COLO829 (cell line): ENCODE results near the gene GPR153.
A peak's percentile ranks its signal among the peaks of the same experiment; 100 is the strongest.
"Not testable (repeated sequence)": the region's sequence is repeated elsewhere in the genome, so short reads cannot be mapped to it uniquely, and the experiment has no call there.

Source experiments
- DNase-seq: peaks from one replicate; pipeline ENCODE4 v3.0.0; 2012; ENCODE audit warnings: low spot score

The GPR153 gene

DNA sequence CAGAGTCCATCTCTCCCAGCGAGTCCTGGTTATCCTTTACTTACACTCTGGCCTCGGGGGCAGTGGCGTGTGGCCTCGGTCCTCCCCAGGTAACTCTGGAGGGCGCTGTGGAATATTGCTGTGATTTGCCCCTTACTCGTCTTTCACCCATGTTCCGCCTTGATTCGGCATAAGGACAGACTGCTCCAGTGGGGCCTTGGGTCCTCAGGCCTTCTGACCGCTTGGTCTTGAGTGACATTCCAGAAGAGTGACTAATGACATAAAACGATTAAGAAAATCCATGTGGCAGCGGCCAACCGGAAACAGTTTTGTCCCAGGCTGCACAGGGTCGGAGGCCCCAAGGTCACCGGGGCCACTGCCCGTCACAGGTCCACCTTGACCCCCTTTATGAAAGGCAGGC, 36.2 kb downstream of the GPR153 start:
- no peak for DNase-seq

DNA sequence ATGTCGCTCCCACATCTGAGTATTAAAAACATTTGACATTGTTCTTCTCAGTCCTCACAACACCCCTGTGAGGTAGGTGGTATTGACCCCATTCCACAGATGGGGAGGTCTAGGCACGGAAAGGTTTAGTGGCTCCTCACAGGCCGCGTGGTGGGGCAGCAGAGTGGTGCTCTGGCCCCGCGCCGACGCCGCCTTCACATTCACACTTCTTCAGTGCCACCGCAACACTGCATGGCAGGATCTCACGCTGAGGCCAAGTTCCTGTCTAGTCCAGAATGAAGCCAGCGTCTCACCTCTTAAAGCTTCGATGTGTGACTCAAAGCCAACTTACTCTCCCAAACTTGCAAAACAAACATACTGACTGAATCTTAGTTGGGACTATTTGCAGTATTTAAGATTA, 37.3 kb downstream of the GPR153 start:
- no peak for DNase-seq

DNA sequence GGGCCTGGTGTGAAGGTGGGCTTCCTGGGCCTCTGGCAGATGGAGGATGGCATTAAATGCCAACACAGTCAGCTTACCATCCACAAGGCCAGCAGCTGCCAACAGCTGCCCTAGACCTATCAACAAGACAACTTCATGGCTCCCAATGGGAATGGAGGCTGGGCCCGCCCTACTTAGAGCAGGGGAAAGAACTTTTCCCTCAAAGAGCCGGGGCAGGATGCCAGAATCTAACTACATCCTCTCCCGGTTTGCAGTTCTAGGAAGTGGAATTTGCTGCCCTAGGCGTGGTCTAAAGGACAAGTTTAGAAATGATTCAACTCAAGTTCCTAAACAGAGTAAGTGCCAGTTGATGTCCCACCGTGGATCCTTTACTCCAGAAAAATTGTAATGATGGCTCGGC, 38.3 kb downstream of the GPR153 start:
- no peak for DNase-seq

DNA sequence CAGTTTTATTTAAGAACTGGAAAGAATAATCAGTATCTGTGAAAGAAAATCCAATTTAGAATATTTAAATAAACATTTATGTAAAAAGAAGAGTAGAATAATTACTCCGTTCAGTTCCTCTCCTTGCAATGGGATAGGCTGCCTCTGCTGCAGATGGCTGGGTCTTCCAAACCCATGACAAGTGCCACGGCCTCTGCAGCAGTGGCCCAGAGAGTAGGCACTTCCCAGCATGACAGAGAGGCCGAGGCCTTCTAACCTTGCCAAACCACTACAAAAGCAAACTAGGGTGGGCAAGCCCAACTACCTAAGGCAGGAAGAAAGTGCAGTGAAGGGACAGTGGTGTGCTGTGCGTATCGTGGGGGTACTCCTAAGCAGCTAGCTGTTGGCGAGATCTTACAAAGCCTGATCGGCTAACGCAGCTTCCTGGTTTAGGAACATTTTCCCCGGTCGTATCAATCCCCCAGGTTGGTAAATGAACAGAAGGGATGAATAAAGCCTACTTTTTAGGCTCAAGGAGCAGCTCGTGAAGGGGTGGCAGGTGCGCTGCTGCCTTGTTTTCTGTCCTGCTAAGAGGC, 39.6 kb downstream of the GPR153 start:
- no peak for DNase-seq

DNA sequence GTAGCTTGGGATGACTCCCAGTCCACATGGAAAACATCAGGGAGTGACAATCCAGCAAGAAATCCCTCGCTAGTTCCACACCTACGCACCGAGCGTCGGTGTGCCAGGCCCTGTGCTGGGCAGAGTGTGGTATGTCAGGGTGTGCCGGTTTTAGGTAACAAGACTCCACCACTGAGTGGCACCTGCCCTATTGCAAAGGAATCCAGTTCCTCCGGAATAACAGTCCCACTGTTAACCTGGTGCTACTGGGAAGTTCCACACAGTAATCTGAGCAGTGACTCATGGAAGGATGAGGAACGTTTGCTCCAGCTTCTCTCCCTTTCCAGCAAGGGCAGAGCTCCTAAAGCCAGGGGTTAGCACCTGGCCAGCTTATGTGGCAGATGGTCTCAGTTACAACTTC, 40.7 kb downstream of the GPR153 start:
- no peak for DNase-seq

DNA sequence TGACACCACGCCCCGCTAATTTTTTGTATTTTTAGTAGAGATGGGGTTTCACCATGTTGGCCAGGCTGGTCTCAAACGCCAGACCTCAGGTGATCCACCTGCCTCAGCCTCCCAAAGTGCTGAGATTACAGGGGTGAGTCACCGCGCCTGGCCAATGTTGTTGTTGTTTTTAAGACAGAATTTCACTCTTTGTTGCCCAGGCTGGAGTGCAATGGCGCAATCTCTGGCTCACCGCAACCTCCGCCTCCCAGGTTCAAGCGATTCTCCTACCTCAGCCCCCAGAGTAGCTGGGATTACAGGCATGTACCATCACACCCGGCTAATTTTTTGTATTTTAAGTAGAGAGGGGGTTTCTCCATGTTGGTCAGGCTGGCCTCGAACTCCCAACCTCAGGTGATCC, 41.3 kb downstream of the GPR153 start:
- not testable (repeated sequence) for DNase-seq

DNA sequence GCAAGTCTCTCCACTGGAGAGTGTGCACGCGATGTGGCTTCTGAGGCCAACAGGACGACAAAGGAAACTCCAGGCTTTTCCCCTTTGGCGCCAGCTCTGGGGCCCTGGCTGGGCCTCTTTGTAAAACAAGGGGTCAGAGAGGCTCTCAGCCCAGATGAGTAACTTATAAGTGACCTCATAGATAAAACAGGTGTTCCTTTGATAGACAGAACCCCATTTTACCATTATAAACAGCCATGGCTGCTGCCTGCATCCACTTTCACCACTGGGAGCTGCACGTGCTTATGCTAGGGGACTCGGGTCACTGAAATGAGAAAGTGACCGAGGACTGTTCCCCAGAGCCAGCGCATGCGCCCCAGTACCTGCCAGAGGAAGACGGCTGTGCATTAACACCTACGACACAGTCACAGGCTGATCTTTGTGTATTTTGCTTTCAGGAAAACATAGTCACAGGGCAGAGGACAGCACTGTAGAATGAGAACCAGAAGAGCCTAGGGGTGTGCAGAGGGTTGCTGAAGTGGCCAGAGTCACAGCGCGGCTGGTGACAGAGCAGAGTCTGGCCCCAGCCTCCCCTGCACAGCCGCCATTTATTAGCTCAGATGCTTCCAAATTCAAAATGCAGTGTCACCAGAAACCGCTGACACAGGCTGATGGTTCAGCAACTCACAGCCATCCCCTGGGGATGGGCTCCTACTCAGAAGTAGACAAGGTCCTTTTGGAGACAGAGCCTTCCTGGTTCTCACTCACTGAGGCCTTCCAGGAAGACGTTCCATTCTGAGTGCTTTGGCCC, 42.3 kb downstream of the GPR153 start:
- no peak for DNase-seq

DNA sequence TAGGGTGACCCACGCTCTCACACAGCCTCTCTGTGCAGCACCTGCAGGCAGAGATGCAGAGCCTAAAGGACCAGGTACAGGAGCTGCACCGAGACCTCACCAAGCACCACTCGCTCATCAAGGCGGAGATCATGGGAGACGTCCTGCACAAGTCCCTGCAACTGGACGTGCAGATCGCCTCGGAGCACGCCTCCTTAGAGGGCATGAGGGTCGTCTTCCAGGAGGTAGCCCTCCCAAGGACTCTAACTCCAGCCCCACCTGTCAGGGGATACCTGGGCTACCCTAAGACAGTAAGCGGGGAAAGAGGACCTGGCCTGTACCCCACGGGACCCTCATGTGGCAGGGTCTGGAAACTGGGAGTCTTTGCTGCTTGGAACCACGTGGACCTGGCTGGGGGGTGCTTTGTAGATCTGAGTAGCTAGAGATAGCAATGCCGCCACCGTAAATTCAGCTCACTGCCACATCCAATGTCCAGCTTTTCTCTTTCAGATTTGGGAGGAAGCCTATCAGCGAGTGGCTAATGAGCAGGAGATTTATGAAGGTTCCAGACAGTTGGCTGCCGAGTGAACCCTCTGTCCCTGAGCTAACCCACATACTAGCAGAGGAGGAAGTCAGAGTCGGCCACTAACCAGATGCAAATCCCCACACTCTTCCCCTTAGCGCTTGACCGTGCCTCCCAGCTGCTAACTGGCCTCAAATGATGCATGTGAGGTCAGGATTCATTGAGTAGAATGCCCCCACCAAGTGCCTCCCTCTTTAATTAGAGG, 48.5 kb downstream of the GPR153 start:
- no peak for DNase-seq

DNA sequence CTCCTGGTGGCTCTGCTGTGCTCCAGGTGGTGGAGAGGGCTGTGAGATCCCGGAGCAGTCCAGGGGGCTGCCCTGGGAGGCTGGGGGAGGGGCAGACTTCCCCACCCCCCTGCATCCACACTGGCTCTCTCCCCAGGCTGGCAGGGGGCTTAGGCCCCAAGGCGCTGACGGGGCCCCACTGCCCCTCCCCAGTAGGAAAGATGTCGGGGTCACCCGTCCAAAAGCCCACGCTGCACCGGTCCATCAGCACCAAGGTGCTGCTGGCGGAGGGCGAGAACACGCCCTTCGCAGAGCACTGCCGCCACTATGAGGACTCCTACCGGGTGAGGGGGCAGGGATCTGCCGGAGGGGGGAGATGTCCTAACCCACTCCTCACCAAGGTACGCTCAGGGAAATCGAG, 49.2 kb downstream of the GPR153 start:
- no peak for DNase-seq

DNA sequence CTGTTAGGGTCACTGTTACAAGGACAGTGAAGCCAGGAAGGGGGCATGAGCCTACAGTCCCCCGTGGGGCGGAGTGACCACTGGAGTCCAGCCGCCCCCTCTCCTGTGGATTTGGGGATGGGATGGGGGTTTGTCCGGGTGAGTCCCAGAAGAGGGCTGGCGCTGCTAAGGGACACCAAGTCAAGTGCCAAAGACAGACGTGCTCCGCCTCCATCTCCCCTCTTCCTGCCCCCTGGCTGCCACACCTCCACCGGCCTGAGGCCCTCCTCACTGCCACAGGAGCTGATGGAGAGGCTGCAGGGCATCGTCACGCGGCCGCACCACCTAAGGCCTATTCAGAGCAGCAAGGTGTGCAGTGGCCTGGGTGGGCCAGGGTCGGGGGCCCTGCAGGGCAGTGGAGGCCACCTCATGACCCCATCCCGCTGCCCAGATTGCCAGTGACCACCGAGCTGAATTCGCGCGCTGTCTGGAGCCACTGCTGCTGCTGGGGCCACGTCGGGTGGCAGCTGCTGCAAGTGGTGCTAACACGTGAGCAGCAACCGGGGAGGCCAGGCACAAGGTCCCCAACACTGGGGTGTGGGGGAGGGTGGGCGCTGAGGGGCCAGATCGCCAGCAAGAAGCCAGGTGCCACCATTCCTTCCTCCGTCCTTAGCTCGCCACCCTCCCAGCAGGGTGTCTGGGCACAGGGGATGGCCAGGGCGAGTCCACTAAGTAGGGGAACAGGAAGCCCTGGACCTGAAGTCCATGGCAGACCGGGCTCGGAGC, 50.1 kb downstream of the GPR153 start:
- DNase-seq = no peak

DNA sequence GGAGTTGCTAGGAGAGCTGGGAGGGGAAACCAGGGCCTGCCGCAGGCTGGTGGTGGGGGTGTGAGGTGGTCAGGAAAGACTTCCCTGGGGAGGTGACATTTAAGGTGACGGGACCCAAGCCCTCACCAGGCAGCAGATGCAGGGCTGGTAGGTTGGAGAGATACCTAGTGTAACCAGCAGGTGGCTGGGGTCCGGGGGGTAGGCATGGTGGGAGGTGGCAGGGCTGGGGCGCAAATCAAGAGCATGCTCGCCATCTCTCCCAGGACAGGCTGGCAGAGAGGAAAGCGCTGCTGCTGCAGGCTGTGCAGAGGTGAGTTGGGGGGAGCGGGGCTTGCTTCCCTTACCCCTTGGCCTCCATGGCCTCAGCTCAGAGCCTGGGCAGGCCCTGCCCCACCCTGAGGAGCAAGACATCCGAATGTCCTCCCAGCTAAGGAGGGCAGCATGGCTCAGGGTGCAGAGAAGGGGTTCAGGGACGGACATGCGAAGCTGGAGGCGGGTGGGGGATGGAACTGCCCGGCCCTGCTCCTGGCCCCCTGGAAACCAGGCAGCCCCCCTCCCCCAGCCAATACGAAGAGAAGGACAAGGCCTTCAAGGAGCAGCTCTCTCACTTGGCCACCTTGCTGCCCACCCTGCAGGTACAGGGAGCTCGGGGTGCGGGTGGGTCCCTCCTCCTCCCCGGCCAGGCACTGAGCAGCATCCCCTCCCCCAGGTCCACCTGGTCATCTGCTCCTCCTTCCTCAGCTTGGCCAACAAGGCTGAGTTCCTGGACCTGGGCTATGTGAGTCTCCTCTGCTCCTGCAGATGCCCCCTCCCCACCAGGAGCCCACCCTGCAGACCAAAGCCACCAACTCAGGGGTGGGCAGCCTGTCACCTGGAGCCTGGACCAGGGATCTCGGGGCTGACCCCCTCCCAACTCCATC, 51.0 kb downstream of the GPR153 start:
- no peak for DNase-seq

DNA sequence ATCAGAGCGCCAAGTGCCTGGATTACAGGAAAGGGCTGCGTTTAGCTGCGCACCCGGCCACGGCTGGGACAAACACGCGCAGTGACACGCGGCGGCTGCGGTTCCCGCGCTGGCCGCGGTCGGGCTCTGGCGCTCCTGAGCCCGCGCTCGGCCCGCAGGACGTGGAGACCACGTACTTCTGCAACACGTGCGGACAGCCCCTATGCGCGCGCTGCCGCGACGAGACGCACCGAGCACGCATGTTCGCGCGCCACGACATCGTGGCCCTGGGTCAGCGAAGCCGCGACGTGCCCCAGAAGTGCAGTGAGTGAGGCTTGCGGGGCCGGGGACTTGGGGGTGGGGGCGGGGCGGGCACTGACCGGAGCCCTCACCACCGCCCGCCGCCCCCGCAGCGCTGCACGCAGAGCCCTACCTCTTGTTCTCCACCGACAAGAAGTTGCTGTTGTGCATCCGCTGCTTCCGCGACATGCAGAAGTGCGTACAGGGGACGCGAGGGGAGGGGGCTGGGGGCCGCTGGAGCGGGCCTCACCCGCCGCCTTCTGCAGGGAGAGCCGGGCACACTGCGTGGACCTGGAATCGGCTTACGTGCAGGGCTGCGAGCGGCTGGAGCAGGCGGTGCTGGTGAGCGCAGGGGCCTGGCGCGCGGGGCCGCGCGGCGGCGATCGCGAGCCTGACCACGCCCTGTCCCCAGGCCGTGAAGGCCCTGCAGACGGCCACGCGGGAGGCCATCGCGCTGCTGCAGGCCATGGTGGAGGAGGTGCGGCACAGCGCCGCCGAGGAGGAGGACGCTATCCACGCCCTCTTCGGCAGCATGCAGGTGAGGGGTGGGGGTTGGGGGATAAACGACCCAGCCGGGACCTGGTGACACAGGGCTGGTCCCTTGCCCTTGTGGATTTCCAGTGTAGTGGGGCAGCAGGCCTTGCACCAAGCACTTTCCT, 51.9 kb downstream of the GPR153 start:
- DNase-seq = peak; percentile 57

DNA sequence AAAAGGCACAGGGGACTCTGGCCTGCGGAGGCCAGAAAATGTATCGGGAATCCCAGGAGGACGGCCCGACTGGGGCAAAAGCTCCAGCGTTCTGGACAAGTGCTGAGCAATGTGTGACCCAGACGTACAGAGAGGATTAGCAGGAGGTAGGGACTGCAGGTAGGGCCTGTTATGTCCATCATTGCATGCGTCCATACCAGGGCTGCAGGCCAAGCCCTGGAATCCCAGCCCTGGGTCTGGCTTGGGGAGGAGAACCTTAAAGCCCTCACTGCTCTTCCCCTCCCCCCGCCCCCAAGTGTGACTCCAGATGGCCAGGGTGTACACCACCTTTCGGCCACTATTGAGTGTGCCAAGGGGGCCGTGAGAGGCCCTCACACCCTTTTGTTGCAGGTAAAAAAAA, 53.0 kb downstream of the GPR153 start:
- no peak for DNase-seq

DNA sequence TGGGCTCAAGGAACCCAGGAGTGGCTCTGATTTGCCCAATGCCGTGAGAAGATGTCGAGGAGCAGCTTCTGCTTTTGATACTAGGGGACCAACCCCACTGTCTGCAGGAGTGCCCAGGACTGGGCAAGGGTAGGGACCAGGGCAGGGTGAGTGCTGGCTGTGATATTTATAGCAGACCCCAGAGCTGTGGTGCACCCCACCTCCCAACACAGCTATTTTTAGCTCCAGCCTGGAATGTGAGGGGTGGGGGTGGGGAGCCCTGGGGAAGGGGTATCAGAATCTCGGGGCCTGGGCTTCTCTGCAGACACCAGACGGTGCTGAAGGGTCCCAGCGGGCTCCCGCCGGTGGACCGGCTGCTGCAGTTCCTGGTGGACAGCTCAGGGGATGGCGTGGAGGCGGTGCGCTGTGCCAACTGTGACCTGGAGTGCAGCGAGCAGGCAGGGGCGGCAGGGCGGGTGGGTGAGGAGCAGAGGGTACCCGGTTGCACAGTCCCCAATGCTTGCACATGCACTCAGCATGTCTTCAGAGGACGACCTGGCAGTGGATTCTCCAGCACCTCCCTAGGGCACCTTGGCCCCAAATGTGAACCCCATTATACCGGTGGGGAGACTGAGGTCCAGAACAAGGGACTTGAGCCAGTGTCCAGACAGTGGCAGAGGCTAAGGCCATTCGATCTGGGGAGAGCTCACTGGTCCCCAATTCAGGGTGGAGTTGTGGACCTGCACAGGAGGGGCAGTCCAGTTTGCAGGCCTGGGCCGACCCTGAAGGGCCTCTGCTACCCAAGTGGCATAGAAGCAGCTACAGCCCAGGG, 53.6 kb downstream of the GPR153 start:
- no peak for DNase-seq

DNA sequence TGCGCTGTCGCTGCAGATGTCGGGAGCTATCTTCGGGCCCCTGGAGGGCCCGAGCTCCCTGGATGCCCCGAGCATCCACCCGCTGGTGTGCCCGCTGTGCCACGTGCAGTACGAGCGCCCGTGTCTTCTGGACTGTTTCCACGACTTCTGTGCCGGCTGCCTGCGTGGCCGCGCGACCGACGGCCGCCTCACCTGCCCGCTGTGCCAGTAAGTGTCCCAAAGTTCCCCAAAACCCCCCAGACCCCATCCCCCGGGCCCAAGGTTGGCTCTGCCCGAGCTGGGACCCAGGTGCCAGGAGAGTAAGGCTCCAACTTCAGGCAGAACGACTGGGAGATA, 54.4 kb downstream of the GPR153 start:
- DNase-seq = no peak

DNA sequence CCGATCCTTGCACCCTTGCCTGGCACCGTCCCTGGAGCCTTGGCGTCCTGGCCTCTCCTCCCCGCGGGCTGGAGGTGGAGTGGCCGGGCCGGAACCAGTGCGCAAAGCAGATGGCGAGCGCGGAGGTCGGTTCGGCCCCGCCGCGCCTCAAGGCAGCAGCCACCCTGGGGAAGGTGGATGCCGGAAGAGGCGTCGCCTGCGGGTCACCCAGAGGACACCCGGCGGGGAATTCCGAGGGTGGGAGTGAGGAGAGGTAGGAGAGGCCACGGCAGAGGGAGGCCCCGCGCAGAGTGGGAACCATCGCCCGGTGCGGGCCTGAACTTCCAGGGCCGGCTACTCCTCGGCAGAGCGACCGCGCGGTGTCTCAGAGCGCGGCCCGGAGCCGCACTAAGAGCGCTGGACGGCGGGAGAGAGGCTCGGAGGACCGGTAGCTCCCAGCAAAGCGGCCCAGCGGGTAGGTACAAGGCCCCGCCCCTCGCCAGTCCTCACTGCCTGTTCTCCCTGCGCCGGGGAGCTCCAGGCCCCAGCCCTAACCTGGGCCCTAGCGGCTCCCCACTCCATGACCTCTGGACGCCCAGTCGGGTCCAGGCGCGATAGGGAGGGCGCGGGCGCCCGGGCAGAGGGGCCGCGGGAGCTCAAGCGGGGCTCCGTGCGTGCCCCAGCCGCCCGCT, 54.9 kb downstream of the GPR153 start, which contains the start of gene RNF207:
RNF207 (plus strand) TSS at position 271 of the 671 bp plus-strand sequence. CDS start 417 bp downstream, outside the sequence.
- DNase-seq = no peak

DNA sequence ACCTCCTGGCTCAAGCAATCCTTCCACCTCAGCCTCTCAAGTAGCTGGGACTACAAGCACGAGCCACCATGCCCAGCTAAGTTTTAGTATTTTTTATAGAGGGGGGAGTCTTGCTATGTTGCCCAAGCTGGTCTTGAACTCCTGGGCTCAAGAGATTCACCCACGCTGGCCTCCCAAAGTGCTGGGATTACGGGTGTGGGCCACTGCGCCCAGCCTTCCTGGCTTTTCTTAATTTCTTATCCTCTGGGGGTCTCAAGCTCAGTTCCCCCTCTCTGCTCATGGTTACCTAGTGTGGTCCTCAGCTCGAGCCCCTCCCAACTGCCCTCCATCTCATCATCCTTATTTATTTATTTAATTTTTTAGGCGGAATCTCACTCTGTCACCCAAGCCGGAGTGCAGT, 58.6 kb downstream of the GPR153 start:
- no peak for DNase-seq

DNA sequence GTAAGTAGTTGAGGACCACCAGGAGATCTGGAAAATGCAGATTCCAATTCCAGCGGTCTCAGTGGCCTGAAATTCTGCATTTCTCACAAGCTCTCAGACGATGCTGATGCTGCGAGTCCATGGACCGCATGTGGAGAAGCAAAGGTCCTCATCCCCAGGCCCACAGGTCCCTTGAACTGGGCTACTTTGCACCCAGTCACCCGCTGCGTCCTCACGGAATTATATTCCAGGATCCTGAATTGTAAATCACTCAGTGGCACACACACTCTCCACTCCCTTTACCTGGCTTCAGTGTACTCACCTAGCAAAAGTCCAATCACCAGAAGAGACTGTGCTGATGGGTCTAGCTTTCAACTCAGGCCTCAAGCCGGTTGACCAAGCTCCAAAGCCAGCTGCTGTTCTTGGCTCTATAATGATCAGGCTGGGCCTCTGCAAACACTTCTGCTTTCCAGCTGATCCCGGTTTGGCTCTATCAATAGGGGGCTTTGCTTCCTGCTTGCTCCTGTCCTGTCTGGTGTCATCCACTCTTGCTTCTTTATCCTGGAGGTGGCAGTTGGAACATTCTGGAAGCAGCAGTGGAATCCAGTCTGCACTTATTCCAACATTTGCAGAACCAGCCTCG, 60.6 kb downstream of the GPR153 start:
- no peak for DNase-seq
